K562 (cell line): ENCODE measurements around the gene ACSL5. TPM values are rescaled to one million over a fixed set of nuclear protein-coding genes. Genes with fewer than 3 reads are reported as not detected.
A peak's percentile ranks its signal among the peaks of the same experiment; 100 is the strongest.
"Not testable (repeated sequence)": the region's sequence is repeated elsewhere in the genome, so short reads cannot be mapped to it uniquely, and the experiment has no call there.

Source experiments
- ATAC-seq: fragments of 200-7000 bp; cut with Tn5 transposase; 3 replicates; pipeline ENCODE4 v1.9.1; 2020; ENCODE audit warnings: moderate library complexity
- BruUV-seq: library from RNA; stranded (reverse); fragments of 400-500 nt; replicated peaks from 2 replicates; lab custom pipeline; 2021; lab: Mats Ljungman, UMichigan
- CTCF ChIA-PET: fragments of 300-600 bp; formaldehyde crosslinking; extraction: SDS; loops from one replicate; lab custom pipeline; 2021; ENCODE audit warnings: low intra/inter-chr PET ratio; lab: Yijun Ruan, JAX
- POLR2A ChIA-PET: fragments of 300-600, 350-650 bp; sonication (Branson Sonifier 250); formaldehyde crosslinking; extraction: SDS; loops from one replicate; lab custom pipeline; 2021; ENCODE audit warnings: antibody characterized with exemption, inconsistent platforms; lab: Yijun Ruan, JAX
- DNase-seq, 4 experiments: peaks; one replicate each; pipeline versions ENCODE4 v3.0.0 to v3.0.0-alpha.2; 2011 to 2018; ENCODE audit warnings: low spot score in 3 of 4, mixed read lengths in 3 of 4; ENCODE audit errors: extremely low read depth in 1 of 4
- FAIRE-seq: peaks from 2 replicates; lab custom pipeline; 2011; peaks lifted over from hg19 to GRCh38; lab: Jason Lieb, UNC
- H2AFZ ChIP-seq: 2 replicates; pipeline ENCODE4 v1.6.0; 2011; ENCODE audit warnings: low read depth, low read length, control low read depth, inconsistent platforms
- H3K27ac ChIP-seq: fragments of 200-600 bp; 3 replicates; pipeline ENCODE4 v1.8.0; 2011; ENCODE audit warnings: low read depth, mild to moderate bottlenecking, control low read depth, inconsistent platforms, low read length, moderate library complexity, mixed read lengths; ENCODE audit errors: extremely low read depth
- H3K27me3 ChIP-seq, 2 experiments: fragments of 300-600 bp in 1 of 2; 2 replicates in 1 of 2; 3 replicates in 1 of 2; pipeline versions ENCODE4 v1.6.0 to v1.8.0; 2011; ENCODE audit warnings: inconsistent platforms in 2 of 2, low read length in 2 of 2, mild to moderate bottlenecking in 1 of 2, mixed read lengths in 1 of 2, moderate library complexity in 1 of 2; ENCODE audit not compliant: control insufficient read depth in 2 of 2, insufficient read depth in 2 of 2
- H3K36me3 ChIP-seq: fragments of 300-600 bp; 3 replicates; pipeline ENCODE4 v1.8.0; 2011; ENCODE audit warnings: mild to moderate bottlenecking, low read length, inconsistent platforms; ENCODE audit not compliant: control insufficient read depth, insufficient read depth
- H3K4me1 ChIP-seq, 2 experiments: fragments of 200-600 bp in 1 of 2; replicated peaks in 1 of 2; 2 replicates in 1 of 2; 3 replicates in 1 of 2; pipeline versions ENCODE4 v1.5.1 to v1.8.0; 2011; ENCODE audit warnings: inconsistent platforms in 2 of 2, low read length in 2 of 2, mild to moderate bottlenecking in 1 of 2, mixed read lengths in 1 of 2, moderate library complexity in 1 of 2; ENCODE audit not compliant: control insufficient read depth in 2 of 2, insufficient read depth in 2 of 2
- H3K4me2 ChIP-seq: 2 replicates; pipeline ENCODE4 v1.6.1; 2011; ENCODE audit warnings: low read length, control low read depth, inconsistent platforms, mixed read lengths; ENCODE audit not compliant: insufficient read depth
- H3K4me3 ChIP-seq: fragments of 200-600 bp; sonication (generic), shearing (Covaris generic); 2 replicates; pipeline ENCODE4 v1.5.1; 2016; ENCODE audit warnings: control low read depth, inconsistent platforms
- H3K79me2 ChIP-seq: fragments of 200-600 bp; 3 replicates; pipeline ENCODE4 v1.8.0; 2011; ENCODE audit warnings: low read length, inconsistent platforms; ENCODE audit not compliant: control insufficient read depth, insufficient read depth
- H3K9ac ChIP-seq, 2 experiments: 2 replicates each; pipeline versions ENCODE4 v1.6.0 to v1.6.1; 2011; ENCODE audit warnings: low read depth in 2 of 2, low read length in 2 of 2, control low read depth in 1 of 2, inconsistent platforms in 1 of 2, mild to moderate bottlenecking in 1 of 2, mixed read lengths in 1 of 2; ENCODE audit not compliant: insufficient read depth in 1 of 2
- H3K9me1 ChIP-seq: one replicate; pipeline ENCODE4 v1.6.0; 2011; ENCODE audit warnings: inconsistent platforms, mild to moderate bottlenecking, low read length, moderate library complexity; ENCODE audit not compliant: control insufficient read depth, insufficient read depth
- H3K9me3 ChIP-seq: replicated peaks from 2 replicates; pipeline ENCODE4 v1.5.1; 2011; ENCODE audit warnings: low read depth, low read length, inconsistent platforms; ENCODE audit not compliant: control insufficient read depth, insufficient read depth
- H4K20me1 ChIP-seq: replicated peaks from 2 replicates; pipeline ENCODE4 v1.6.1; 2011; ENCODE audit warnings: low read length, inconsistent platforms, mixed read lengths; ENCODE audit not compliant: control insufficient read depth, insufficient read depth
- CHCHD3 ChIP-seq: fragments of 250-450 bp; sonication (Bioruptor Pico); IDR thresholded peaks from 2 replicates; pipeline ENCODE4 v2.1.2; 2022; ENCODE audit warnings: mild to moderate bottlenecking
- TRIM28 ChIP-seq: fragments of 450-650 bp; IDR thresholded peaks from 2 replicates; pipeline ENCODE4 v1.6.1; 2017
- WGBS: fragments of 100-300 bp; shearing (Covaris generic); methylation state at CpG from one replicate; pipeline ENCODE4 v1.1.6; 2016; ENCODE audit warnings: low coverage, mixed read lengths; ENCODE audit not compliant: insufficient coverage; ENCODE audit errors: missing lambda C conversion rate; 5-methylcytosine and 5-hydroxymethylcytosine counted together
- in situ Hi-C: fragments of 300-500 bp; cut with MboI; formaldehyde crosslinking; loops from 4 replicates; pipeline ENCODE4 v1.15.0; 2018; ENCODE audit warnings: inconsistent platforms, mixed read lengths
- intact Hi-C: fragments of 100-400 bp; cut with micrococcal nuclease; formaldehyde crosslinking; loops from 2 replicates; pipeline ENCODE4 v1.14.2; 2022
- polyA plus RNA-seq, 8 experiments: library from polyadenylated mRNA; depleted of rRNA in 4 of 8; stranded (reverse) in 5 of 8; unstranded in 3 of 8; fragments of >200 nt; fragmentation: Nextera tagmentation in 2 of 8; fragmentation: Illumina TruSeq in 1 of 8; extraction: Ambion mirVana in 2 of 8; extraction: Trizol in 1 of 8; gene quantifications; 2 replicates each; pipeline versions ENCODE4 v1.2.1 to v1.2.3, GENCODE V29; 2011 to 2014; ENCODE audit warnings: inconsistent platforms in 1 of 8, missing spikeins in 1 of 8
- total RNA-seq, 7 experiments: library from RNA; depleted of rRNA in 6 of 7; stranded (reverse); fragments of >200 nt in 6 of 7; fragmentation: Illumina TruSeq in 2 of 7; extraction: Trizol in 2 of 7; gene quantifications; 2 replicates each; pipeline versions ENCODE4 v1.2.1 to v1.2.3, GENCODE V29; 2011 to 2021; ENCODE audit warnings: low replicate concordance in 1 of 7

The ACSL5 gene
- total and polyA plus RNA-seq, 9 of the 15 experiments (the other 6 are each of a cell fraction or from before 2014, with no cell fraction given), result 0.19 to 1.4 (median 0.55) TPM

DNA sequence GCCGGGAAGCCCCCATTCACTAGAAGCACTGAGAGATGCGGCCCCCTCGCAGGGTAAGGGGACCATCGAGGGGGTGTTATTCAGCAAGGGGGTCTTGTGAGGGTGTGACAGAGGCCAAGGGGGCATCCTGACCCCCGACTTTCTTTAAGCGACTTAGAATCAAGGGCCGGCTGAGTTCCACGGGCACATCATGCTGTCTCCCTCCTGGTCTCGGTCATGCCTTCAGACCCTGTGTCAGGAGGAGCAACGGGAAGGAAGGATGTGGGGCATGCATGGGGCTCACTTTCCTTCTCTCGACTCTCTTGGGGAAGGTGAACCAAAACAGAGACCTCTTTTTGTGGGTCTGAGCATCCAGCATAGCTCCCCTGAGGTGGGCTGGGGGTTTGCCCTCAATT is 2.5 kb downstream of the ACSL5 start:
- POLR2A ChIA-PET, result no interaction called here
- ATAC-seq, result no peak
- no peaks in the 10 kb centered on the region for H3K9me3 ChIP-seq
- no peaks in the 10 kb centered on the region for H3K79me2 ChIP-seq
- H3K27me3 ChIP-seq, result no peaks in the 10 kb centered on the region
- H3K4me1 ChIP-seq, result peaks cover 4 to 5% of the 10 kb centered on the region in 2 experiments; a peak in 3 of 5 replicates
- no peak for DNase-seq
- in situ Hi-C loops (loop anchor here (5.0 kb wide), 1 partner anchor 44 kb away; no protein-coding TSS in a partner anchor), intact Hi-C loops (no loop called here)
- peak overlapping the region; percentile 9 to 78; a peak in 3 of 4 replicates for H3K9ac ChIP-seq
- TF ChIP-seq CHCHD3 (CRISPR knock-in tag) (no peak), TRIM28 (no peak)
- H3K4me2 ChIP-seq, result peak overlapping the region; percentile 14; the same call in 1 of the 2 replicates
- H3K4me3 ChIP-seq, result no peak overlapping the region
- no peaks in the 10 kb centered on the region for H3K9me1 ChIP-seq
- no TSS peak for BruUV-seq
- H2AFZ ChIP-seq, result peak overlapping the region; percentile 93
- 75% methylated on average over 10 of the region's 11 CpGs for WGBS
- no peaks in the 10 kb centered on the region for H3K36me3 ChIP-seq
- no peak overlapping the region for H3K27ac ChIP-seq
- no peaks in the 10 kb centered on the region for H4K20me1 ChIP-seq
- FAIRE-seq, result no peak
- CTCF ChIA-PET, result no interaction called here

DNA sequence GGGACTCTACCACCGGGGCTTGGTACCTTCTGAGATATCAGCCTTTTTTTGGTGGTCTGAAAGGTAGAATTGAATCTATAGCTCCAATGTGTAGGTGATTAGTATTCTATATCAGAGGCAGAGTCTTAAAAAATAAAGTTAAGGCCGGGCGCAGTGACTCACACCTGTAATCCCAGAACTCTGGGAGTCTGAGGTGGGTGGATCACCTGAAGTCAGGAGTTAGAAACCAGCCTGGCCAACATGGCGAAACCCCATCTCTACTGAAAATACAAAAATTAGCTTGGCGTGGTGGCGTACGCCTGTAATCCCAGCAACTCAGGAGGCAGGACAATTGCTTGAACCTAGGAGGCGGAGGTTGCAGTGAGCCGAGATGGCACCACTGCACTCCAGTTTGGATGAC is 3.2 kb downstream of the ACSL5 start:
- WGBS, result 89% methylated on average over 9 of the region's 9 CpGs
- H3K4me2 ChIP-seq, H3K4me3 ChIP-seq, H3K36me3 ChIP-seq, H3K9me3 ChIP-seq, H3K9me1 ChIP-seq, POLR2A ChIA-PET, intact Hi-C loops, CTCF ChIA-PET, H3K27ac ChIP-seq, DNase-seq, H3K4me1 ChIP-seq, FAIRE-seq, ATAC-seq, H3K79me2 ChIP-seq, H4K20me1 ChIP-seq, H2AFZ ChIP-seq, H3K9ac ChIP-seq, H3K27me3 ChIP-seq, BruUV-seq: not testable (repeated sequence)
- in situ Hi-C loops, result loop anchor here (5.0 kb wide), 1 partner anchor 45 kb away; no protein-coding TSS in a partner anchor
